ENCODE measurements around the gene HSDL1. TPM values are rescaled to one million over a fixed set of nuclear protein-coding genes. Genes with fewer than 3 reads are reported as not detected.
A peak's percentile ranks its signal among the peaks of the same experiment; 100 is the strongest.

HSDL1 gene
- total and polyA plus RNA-seq, 2 of the 4 experiments (the other 2 are of a cell fraction) = 11.6 to 18.3 TPM

- Histone ChIP-seq H3K18ac (ENCODE audit: low read depth, low read length) (no peak overlapping the region), H4K5ac (ENCODE audit: low read depth, low read length) (no peak overlapping the region), H3K79me1 (ENCODE audit: low read depth in 1 of 2, low read length in 2 of 2) (peaks cover 37 to 88% of the 10 kb centered on the region in 2 experiments), H3K9me1 (ENCODE audit: insufficient read depth, low read length) (peaks cover 8% of the 10 kb centered on the region), H2AK9ac (replicated peaks; ENCODE audit: low read depth, low read length, poor library complexity) (no peak overlapping the region), H3K56ac (ENCODE audit: extremely low read depth, insufficient read depth, low read length) (no peak overlapping the region), H3K23ac (ENCODE audit: low read depth, low read length) (no peak overlapping the region), H2AK5ac (ENCODE audit: low read depth, low read length) (no peak overlapping the region), H3K36me3 (ENCODE audit: control insufficient read depth, insufficient read depth, low read length) (peaks cover 11% of the 10 kb centered on the region), H3K4me2 (ENCODE audit: low read depth, low read length) (no peak overlapping the region), H3K4ac (ENCODE audit: low read depth, low read length) (no peak overlapping the region), H4K20me1 (ENCODE audit: insufficient read depth, low read length) (peaks cover 83% of the 10 kb centered on the region), H2BK120ac (ENCODE audit: low read depth, low read length) (no peak overlapping the region), H3K14ac (replicated peaks; ENCODE audit: low read depth, low read length) (no peak overlapping the region), H2BK5ac (ENCODE audit: low read depth, low read length, poor library complexity, severe bottlenecking) (no peak overlapping the region), H3K4me3 (ENCODE audit: insufficient read depth, low read depth, low read length) (no peak overlapping the region), H3K9me3 (ENCODE audit: control insufficient read depth, insufficient read depth, low read length) (no peaks in the 10 kb centered on the region), H3K9ac (ENCODE audit: low read depth, low read length) (no peak overlapping the region), H4K91ac (ENCODE audit: insufficient read depth, low read depth, low read length) (no peak overlapping the region), H2BK20ac (ENCODE audit: low read depth, low read length) (no peak overlapping the region), H4K8ac (ENCODE audit: low read depth in 2 of 2, low read length in 2 of 2) (no peak overlapping the region), H3K4me1 (ENCODE audit: control insufficient read depth, insufficient read depth, low read length) (peaks cover 3% of the 10 kb centered on the region; the same call in 1 of the 2 replicates), H3K27me3 (ENCODE audit: control insufficient read depth, insufficient read depth, low read length) (no peaks in the 10 kb centered on the region), H2AFZ (replicated peaks; ENCODE audit: low read length, poor library complexity) (peak overlapping the region; percentile 13), H3K27ac (ENCODE audit: insufficient read depth, low read length) (no peak overlapping the region), H2BK15ac (ENCODE audit: low read depth, low read length) (no peak overlapping the region)
- no TSS peak for BruUV-seq (replicated peaks)
- dilution Hi-C loops (cut with HindIII; ENCODE audit: low sequenced_read_pairs, unreplicated experiment) (no loop called here), in situ Hi-C loops (cut with MboI; ENCODE audit: low sequenced_read_pairs) (no loop called here), intact Hi-C loops (cut with micrococcal nuclease) (no loop called here)
- TF ChIP-seq NFE2L2 (IDR thresholded peaks at IDR 0.05; ENCODE audit: low read depth, low read length) (no peak), MXI1 (IDR thresholded peaks at IDR 0.05; ENCODE audit: borderline replicate concordance, low read depth, low read length) (no peak)
- WGBS, 2 experiments (ENCODE audit: extremely low coverage in 2 of 2, insufficient read length in 1 of 2) = 83% methylated on average over 3 of the region's 13 CpGs; no CpG with 5 or more reads in 1 of the 2 experiments
- DNase-seq = no peak
- POLR2A ChIA-PET (ENCODE audit: unreplicated experiment) = no interaction called here
- no peak for ATAC-seq (ENCODE audit: low read depth)
- CTCF ChIA-PET = interaction anchor here (0.7 kb wide), 1 partner anchor 71 kb away, joined by 5 read pairs; no protein-coding TSS in a partner anchor
Observed at GRCh38 chr16:84105948-84106740, 38.8 kb downstream of the HSDL1 start.
